GM12878 (cell line): ENCODE data around the gene CDPF1. TPM values are rescaled to one million over a fixed set of nuclear protein-coding genes. Genes with fewer than 3 reads are reported as not detected.

Experiments
- BCL11A ChIP-seq: IDR thresholded peaks from 2 replicates; pipeline ENCODE4 v1.6.1; 2011; ENCODE audit warnings: low read depth, low read length
- CEBPB ChIP-seq, 2 experiments: fragments of 150-350 bp in 1 of 2; IDR thresholded peaks; 2 replicates each; pipeline ENCODE4 v1.6.1; 2012 to 2014; ENCODE audit warnings: low read depth in 2 of 2, low read length in 2 of 2, borderline replicate concordance in 1 of 2, inconsistent platforms in 1 of 2
- EP300 ChIP-seq, 2 experiments: fragments of 150-350 bp in 1 of 2; IDR thresholded peaks; 2 replicates each; pipeline ENCODE4 v1.6.1; 2011 to 2012; ENCODE audit warnings: low read depth in 2 of 2, low read length in 2 of 2, borderline replicate concordance in 1 of 2, improper control_type of control experiment in 1 of 2, inconsistent platforms in 1 of 2; ENCODE audit not compliant: control insufficient read depth in 1 of 2
- HDAC2 ChIP-seq: fragments of 200-600 bp; sonication (generic); IDR thresholded peaks from 2 replicates; pipeline ENCODE4 v1.6.1; 2017
- IKZF1 ChIP-seq: fragments of 450-650 bp; conservative IDR thresholded peaks from 2 replicates; pipeline ENCODE4 v1.6.1; 2017; ENCODE audit warnings: antibody characterized with exemption, mild to moderate bottlenecking
- JUND ChIP-seq: IDR thresholded peaks from 2 replicates; pipeline ENCODE4 v1.6.1; 2012; ENCODE audit warnings: low read depth, mild to moderate bottlenecking, low read length, improper control_type of control experiment, moderate library complexity
- KAT2A ChIP-seq: conservative IDR thresholded peaks from 2 replicates; pipeline ENCODE4 v1.6.1; 2011; ENCODE audit warnings: low read depth, low read length; ENCODE audit not compliant: control insufficient read depth
- LARP7 ChIP-seq: fragments of 450-650 bp; IDR thresholded peaks from 2 replicates; pipeline ENCODE4 v1.6.1; 2017; ENCODE audit warnings: mild to moderate bottlenecking
- MYC ChIP-seq: IDR thresholded peaks from 2 replicates; pipeline ENCODE4 v1.6.1; 2011; ENCODE audit warnings: mild to moderate bottlenecking, low read length, moderate library complexity, inconsistent platforms; ENCODE audit not compliant: insufficient read depth, insufficient replicate concordance, insufficient read length, severe bottlenecking
- SIX5 ChIP-seq: IDR thresholded peaks from 2 replicates; pipeline ENCODE4 v1.6.1; 2011; ENCODE audit warnings: mild to moderate bottlenecking, low read depth, low read length, moderate library complexity; ENCODE audit not compliant: severe bottlenecking
- SMAD5 ChIP-seq: IDR thresholded peaks from 2 replicates; pipeline ENCODE4 v1.6.1; 2016; ENCODE audit warnings: antibody characterized with exemption, low read depth
- SUPT20H ChIP-seq: IDR thresholded peaks from 2 replicates; pipeline ENCODE4 v1.6.1; 2011; ENCODE audit warnings: low read depth, mild to moderate bottlenecking, low read length, moderate library complexity, borderline replicate concordance; ENCODE audit not compliant: control insufficient read depth
- TAF1 ChIP-seq: IDR thresholded peaks from 2 replicates; pipeline ENCODE4 v1.6.1; 2011; ENCODE audit warnings: mild to moderate bottlenecking, low read depth, low read length, borderline replicate concordance
- WRNIP1 ChIP-seq: IDR thresholded peaks from 2 replicates; pipeline ENCODE4 v1.6.1; 2011; ENCODE audit warnings: low read depth, low read length, improper control_type of control experiment, borderline replicate concordance
- ZNF24 ChIP-seq: fragments of 450-650 bp; IDR thresholded peaks from 2 replicates; pipeline ENCODE4 v1.6.1; 2017; ENCODE audit warnings: antibody characterized with exemption, mild to moderate bottlenecking
- polyA plus RNA-seq, 11 experiments: library from polyadenylated mRNA; depleted of rRNA in 4 of 11; unstranded in 6 of 11; stranded (reverse) in 5 of 11; fragments of >200 nt; fragmentation: Nextera tagmentation in 4 of 11; fragmentation: Illumina TruSeq in 1 of 11; extraction: Ambion mirVana in 4 of 11; extraction: Trizol in 1 of 11; gene quantifications; 1 replicate in 1 of 11; 2 replicates in 10 of 11; pipeline versions ENCODE4 v1.2.1 to v1.2.3, GENCODE V29; 2011 to 2016; ENCODE audit warnings: inconsistent platforms in 2 of 11, missing spikeins in 2 of 11, low read depth in 1 of 11
- total RNA-seq, 4 experiments: library from RNA; depleted of rRNA in 3 of 4; stranded (reverse); fragments of >200 nt in 3 of 4; fragmentation: Illumina TruSeq in 1 of 4; extraction: Trizol in 1 of 4; gene quantifications; 2 replicates each; pipeline versions ENCODE4 v1.2.1 to v1.2.3, GENCODE V29; 2013 to 2021
- TF ChIP-seq, protein P1 (sequence below): fragments of 450-650 bp; IDR thresholded peaks from 2 replicates; pipeline ENCODE4 v1.6.1; 2016; ENCODE audit warnings: mild to moderate bottlenecking, moderate library complexity, borderline replicate concordance
- TF ChIP-seq, protein P2 (sequence below): fragments of 450-650 bp; conservative IDR thresholded peaks from 2 replicates; pipeline ENCODE4 v1.6.1; 2017; ENCODE audit warnings: mild to moderate bottlenecking, moderate library complexity
- TF ChIP-seq, protein P3 (sequence below): IDR thresholded peaks from 2 replicates; pipeline ENCODE4 v1.6.1; 2012; ENCODE audit warnings: low read depth, low read length, improper control_type of control experiment
- TF ChIP-seq, protein P4 (sequence below): IDR thresholded peaks from 2 replicates; pipeline ENCODE4 v1.6.1; 2011; ENCODE audit warnings: low read depth, low read length, improper control_type of control experiment, borderline replicate concordance
- TF ChIP-seq, protein P5 (sequence below): IDR thresholded peaks from 2 replicates; pipeline ENCODE4 v1.6.1; 2012; ENCODE audit warnings: low read length, inconsistent platforms

CDPF1 gene
- total and polyA plus RNA-seq, 10 of the 15 experiments (the other 5 are each of a cell fraction or from before 2014, with no cell fraction given): 1.0 to 22.4 (median 7.9) TPM

DNA sequence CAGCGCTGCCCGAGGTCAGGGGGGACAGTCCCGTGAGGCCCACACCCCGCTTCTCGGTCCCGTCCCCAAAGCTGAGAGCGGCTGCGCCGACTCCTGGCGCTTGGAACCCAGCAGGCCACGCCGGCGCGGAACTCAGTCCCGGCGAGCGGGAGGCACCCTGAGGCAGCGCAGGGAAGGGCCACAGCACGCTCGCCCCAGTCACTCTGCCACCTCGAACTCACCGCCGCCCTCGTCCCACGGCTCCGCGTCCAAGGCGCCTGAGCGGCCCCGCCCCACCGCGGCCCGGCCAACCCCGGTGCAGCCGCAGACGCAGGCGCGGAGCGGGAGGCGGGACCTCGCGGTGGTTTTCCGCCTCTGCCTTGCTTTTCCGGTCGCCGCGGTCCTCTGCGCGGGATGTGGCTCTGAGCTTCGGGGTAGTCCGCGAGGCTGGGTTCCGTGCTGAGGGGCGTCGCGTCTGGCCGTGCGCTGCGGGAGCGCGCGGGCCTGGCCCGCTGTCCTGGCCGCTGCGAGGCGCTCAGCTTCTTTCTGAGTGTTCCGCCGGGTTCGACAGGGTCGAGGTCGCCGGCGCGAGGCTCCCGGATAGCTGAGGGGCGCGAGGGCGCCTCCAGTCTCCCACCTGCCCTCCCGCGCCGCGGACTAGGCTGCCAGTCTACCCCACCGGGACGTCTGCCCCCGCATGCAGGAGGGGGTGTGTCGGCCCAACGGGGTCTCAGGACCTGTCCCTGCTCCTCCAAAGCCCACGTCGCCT, at the start of gene CDPF1 (continued):
- TF ChIP-seq CEBPB (IDR thresholded peaks at IDR 0.05; ENCODE audit: borderline replicate concordance in 1 of 2, low read depth in 2 of 2, low read length in 2 of 2) (no peak), EP300 (IDR thresholded peaks at IDR 0.05; ENCODE audit: borderline replicate concordance in 1 of 2, control insufficient read depth in 1 of 2, low read depth in 2 of 2, low read length in 2 of 2) (no peak), ZNF24 (no peak), SMAD5 (peak; percentile 85), SUPT20H (no peak), IKZF1 (peak; percentile 83), WRNIP1 (no peak), BCL11A (no peak), HDAC2 (no peak), KAT2A (no peak), MYC (peak; percentile 21), LARP7 (peak; percentile 69), SIX5 (no peak), JUND (no peak), TAF1 (peak; percentile 64; the same call in 1 of the 2 replicates)
- TF ChIP-seq, protein P1, sequence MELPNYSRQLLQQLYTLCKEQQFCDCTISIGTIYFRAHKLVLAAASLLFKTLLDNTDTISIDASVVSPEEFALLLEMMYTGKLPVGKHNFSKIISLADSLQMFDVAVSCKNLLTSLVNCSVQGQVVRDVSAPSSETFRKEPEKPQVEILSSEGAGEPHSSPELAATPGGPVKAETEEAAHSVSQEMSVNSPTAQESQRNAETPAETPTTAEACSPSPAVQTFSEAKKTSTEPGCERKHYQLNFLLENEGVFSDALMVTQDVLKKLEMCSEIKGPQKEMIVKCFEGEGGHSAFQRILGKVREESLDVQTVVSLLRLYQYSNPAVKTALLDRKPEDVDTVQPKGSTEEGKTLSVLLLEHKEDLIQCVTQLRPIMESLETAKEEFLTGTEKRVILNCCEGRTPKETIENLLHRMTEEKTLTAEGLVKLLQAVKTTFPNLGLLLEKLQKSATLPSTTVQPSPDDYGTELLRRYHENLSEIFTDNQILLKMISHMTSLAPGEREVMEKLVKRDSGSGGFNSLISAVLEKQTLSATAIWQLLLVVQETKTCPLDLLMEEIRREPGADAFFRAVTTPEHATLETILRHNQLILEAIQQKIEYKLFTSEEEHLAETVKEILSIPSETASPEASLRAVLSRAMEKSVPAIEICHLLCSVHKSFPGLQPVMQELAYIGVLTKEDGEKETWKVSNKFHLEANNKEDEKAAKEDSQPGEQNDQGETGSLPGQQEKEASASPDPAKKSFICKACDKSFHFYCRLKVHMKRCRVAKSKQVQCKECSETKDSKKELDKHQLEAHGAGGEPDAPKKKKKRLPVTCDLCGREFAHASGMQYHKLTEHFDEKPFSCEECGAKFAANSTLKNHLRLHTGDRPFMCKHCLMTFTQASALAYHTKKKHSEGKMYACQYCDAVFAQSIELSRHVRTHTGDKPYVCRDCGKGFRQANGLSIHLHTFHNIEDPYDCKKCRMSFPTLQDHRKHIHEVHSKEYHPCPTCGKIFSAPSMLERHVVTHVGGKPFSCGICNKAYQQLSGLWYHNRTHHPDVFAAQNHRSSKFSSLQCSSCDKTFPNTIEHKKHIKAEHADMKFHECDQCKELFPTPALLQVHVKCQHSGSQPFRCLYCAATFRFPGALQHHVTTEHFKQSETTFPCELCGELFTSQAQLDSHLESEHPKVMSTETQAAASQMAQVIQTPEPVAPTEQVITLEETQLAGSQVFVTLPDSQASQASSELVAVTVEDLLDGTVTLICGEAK: no peak
- TF ChIP-seq, protein P2, sequence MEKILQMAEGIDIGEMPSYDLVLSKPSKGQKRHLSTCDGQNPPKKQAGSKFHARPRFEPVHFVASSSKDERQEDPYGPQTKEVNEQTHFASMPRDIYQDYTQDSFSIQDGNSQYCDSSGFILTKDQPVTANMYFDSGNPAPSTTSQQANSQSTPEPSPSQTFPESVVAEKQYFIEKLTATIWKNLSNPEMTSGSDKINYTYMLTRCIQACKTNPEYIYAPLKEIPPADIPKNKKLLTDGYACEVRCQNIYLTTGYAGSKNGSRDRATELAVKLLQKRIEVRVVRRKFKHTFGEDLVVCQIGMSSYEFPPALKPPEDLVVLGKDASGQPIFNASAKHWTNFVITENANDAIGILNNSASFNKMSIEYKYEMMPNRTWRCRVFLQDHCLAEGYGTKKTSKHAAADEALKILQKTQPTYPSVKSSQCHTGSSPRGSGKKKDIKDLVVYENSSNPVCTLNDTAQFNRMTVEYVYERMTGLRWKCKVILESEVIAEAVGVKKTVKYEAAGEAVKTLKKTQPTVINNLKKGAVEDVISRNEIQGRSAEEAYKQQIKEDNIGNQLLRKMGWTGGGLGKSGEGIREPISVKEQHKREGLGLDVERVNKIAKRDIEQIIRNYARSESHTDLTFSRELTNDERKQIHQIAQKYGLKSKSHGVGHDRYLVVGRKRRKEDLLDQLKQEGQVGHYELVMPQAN: peak; percentile 71
- TF ChIP-seq, protein P3, sequence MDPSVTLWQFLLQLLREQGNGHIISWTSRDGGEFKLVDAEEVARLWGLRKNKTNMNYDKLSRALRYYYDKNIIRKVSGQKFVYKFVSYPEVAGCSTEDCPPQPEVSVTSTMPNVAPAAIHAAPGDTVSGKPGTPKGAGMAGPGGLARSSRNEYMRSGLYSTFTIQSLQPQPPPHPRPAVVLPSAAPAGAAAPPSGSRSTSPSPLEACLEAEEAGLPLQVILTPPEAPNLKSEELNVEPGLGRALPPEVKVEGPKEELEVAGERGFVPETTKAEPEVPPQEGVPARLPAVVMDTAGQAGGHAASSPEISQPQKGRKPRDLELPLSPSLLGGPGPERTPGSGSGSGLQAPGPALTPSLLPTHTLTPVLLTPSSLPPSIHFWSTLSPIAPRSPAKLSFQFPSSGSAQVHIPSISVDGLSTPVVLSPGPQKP: no peak
- TF ChIP-seq, protein P4, sequence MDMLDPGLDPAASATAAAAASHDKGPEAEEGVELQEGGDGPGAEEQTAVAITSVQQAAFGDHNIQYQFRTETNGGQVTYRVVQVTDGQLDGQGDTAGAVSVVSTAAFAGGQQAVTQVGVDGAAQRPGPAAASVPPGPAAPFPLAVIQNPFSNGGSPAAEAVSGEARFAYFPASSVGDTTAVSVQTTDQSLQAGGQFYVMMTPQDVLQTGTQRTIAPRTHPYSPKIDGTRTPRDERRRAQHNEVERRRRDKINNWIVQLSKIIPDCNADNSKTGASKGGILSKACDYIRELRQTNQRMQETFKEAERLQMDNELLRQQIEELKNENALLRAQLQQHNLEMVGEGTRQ: no peak
- TF ChIP-seq, protein P5, sequence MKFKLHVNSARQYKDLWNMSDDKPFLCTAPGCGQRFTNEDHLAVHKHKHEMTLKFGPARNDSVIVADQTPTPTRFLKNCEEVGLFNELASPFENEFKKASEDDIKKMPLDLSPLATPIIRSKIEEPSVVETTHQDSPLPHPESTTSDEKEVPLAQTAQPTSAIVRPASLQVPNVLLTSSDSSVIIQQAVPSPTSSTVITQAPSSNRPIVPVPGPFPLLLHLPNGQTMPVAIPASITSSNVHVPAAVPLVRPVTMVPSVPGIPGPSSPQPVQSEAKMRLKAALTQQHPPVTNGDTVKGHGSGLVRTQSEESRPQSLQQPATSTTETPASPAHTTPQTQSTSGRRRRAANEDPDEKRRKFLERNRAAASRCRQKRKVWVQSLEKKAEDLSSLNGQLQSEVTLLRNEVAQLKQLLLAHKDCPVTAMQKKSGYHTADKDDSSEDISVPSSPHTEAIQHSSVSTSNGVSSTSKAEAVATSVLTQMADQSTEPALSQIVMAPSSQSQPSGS: no peak
